ENCODE measurements around the gene MPIG6B.

Gene MPIG6B

DNA sequence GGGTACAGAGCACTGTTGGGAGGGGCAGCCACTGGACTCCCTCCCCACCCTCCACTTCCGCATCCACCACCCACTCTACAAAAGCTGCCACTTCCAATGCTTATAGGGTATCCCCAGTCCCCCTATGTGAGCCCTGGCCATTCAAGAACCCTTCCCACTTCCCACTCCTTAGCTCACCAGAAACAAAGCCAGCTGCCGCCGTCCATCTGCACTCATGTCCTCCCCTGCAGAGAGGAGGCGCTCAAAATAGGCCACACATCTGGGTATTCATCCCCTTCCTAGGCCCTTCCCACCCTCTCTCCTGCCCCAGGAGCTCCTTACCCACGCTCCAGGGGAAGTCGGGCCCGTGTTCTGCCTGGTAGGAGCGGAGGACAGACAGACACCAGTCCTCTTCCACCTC lies 35.9 kb upstream of the MPIG6B start (continued):
- no peak for TF ChIP-seq SNAI2 (CRISPR knock-in tag; IDR thresholded peaks at IDR 0.05)

DNA sequence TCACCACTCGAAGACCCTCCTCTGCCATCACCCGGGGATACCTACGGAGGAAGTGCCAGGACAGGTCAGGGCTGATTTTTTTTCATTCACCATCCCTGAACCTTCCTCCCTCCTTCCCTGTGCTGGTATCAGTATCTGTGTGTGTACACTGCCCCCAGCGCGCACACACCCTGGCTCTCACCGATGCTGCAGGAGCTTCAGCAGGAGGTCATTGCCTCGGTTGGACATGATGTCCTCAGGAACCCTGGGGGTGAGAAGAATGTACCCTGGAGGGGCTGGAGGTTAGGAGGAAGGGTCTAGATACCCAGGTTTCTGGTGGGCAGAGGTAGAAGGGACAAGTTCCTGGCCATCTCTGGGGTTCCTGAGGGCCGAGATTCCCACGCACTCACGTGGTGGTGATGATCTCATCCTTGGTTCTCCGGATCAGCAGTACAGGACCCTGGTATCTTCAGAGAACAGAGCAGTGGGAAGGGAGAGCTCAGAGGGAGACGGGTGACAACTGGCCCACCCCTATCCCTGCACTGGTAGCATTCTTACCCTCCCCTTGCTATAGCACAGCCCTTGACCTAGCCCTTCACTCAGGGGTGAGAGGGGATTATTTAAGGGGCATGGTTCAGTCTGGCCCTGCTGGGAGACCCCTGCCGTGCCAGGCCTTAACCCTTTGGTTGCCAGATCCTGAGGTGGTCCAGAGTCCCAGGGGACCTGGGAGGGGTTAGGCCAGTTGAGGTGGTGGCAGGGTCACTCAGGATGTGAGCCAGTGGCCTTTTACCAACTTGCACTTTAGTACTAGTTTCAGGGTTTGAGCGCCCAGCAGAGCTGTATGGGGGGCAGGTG lies 35.1 kb upstream of the MPIG6B start:
- TF ChIP-seq ISL1 (CRISPR knock-in tag; IDR thresholded peaks at IDR 0.05) (no peak), PPARA (CRISPR knock-in tag; IDR thresholded peaks at IDR 0.05; ENCODE audit: borderline replicate concordance) (no peak), TCF4 (CRISPR knock-in tag; IDR thresholded peaks at IDR 0.05; ENCODE audit: borderline replicate concordance) (no peak), ESRRG (CRISPR knock-in tag; IDR thresholded peaks at IDR 0.05) (no peak), ZC3H10 (CRISPR knock-in tag; IDR thresholded peaks at IDR 0.05) (no peak), ZNF70 (CRISPR knock-in tag; IDR thresholded peaks at IDR 0.05) (no peak), TOX (CRISPR knock-in tag; IDR thresholded peaks at IDR 0.05; ENCODE audit: borderline replicate concordance) (no peak), RARB (CRISPR knock-in tag; IDR thresholded peaks at IDR 0.05) (no peak), GLIS3 (CRISPR knock-in tag; IDR thresholded peaks at IDR 0.05) (no peak), ZFP3 (CRISPR knock-in tag; IDR thresholded peaks at IDR 0.05) (no peak), BACH2 (CRISPR knock-in tag; IDR thresholded peaks at IDR 0.05; ENCODE audit: borderline replicate concordance) (no peak), ZFP30 (CRISPR knock-in tag; IDR thresholded peaks at IDR 0.05) (no peak)
- TF ChIP-seq, protein P1, sequence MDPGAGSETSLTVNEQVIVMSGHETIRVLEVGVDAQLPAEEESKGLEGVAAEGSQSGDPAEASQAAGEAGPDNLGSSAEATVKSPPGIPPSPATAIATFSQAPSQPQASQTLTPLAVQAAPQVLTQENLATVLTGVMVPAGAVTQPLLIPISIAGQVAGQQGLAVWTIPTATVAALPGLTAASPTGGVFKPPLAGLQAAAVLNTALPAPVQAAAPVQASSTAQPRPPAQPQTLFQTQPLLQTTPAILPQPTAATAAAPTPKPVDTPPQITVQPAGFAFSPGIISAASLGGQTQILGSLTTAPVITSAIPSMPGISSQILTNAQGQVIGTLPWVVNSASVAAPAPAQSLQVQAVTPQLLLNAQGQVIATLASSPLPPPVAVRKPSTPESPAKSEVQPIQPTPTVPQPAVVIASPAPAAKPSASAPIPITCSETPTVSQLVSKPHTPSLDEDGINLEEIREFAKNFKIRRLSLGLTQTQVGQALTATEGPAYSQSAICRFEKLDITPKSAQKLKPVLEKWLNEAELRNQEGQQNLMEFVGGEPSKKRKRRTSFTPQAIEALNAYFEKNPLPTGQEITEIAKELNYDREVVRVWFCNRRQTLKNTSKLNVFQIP (CRISPR knock-in tag; IDR thresholded peaks at IDR 0.05; ENCODE audit: borderline replicate concordance, low read depth) = no peak
- TF ChIP-seq, protein P2, sequence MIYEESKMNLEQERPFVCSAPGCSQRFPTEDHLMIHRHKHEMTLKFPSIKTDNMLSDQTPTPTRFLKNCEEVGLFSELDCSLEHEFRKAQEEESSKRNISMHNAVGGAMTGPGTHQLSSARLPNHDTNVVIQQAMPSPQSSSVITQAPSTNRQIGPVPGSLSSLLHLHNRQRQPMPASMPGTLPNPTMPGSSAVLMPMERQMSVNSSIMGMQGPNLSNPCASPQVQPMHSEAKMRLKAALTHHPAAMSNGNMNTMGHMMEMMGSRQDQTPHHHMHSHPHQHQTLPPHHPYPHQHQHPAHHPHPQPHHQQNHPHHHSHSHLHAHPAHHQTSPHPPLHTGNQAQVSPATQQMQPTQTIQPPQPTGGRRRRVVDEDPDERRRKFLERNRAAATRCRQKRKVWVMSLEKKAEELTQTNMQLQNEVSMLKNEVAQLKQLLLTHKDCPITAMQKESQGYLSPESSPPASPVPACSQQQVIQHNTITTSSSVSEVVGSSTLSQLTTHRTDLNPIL (CRISPR knock-in tag; IDR thresholded peaks at IDR 0.05; ENCODE audit: low read depth) = no peak
- no peak for ATAC-seq

DNA sequence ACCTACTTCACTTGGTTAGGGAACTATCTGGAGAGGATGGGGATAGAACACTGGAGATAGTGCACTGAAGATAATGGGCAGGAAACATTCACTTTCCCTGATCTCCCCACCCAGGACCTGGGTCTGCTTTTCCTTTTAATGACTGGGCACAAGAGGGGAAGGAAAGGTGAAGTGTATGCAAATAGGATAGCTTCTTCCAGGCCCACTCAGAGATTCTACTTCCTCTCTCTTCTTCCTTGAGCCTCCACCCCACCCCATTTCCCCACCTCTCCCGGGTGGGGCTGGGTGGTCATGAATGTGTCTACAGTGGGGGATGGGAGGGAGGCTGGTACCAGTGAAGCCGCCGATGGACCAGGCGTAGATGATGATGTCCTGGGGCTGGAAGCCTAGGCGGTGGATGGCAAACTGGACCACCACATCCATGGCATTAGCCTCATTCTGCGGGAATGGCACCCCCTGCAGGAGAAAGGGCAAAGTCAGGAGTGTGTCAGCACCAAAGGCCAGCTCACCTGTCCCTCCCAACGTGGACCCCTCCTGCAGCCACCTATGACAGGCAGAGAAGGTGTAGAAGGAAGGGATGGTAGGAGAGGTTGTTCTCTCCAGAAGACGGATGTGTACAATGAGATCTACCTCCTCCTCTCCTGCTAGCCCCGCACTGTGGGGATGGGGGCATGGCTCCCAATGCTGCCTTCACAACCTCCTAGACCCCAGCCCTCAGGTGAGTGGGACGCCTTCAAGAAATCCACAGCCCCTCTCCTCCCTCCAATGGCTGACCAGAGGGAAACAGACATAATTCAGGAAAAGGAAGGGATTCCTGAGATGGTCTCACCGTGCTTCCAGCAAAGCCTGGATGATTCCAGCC lies 33.7 kb upstream of the MPIG6B start:
- ATAC-seq = peak; percentile 73
- no peak for TF ChIP-seq TCF4 (CRISPR knock-in tag; IDR thresholded peaks at IDR 0.05; ENCODE audit: borderline replicate concordance)
- TF ChIP-seq RARB (CRISPR knock-in tag; IDR thresholded peaks at IDR 0.05) = no peak
- TF ChIP-seq, protein P3, sequence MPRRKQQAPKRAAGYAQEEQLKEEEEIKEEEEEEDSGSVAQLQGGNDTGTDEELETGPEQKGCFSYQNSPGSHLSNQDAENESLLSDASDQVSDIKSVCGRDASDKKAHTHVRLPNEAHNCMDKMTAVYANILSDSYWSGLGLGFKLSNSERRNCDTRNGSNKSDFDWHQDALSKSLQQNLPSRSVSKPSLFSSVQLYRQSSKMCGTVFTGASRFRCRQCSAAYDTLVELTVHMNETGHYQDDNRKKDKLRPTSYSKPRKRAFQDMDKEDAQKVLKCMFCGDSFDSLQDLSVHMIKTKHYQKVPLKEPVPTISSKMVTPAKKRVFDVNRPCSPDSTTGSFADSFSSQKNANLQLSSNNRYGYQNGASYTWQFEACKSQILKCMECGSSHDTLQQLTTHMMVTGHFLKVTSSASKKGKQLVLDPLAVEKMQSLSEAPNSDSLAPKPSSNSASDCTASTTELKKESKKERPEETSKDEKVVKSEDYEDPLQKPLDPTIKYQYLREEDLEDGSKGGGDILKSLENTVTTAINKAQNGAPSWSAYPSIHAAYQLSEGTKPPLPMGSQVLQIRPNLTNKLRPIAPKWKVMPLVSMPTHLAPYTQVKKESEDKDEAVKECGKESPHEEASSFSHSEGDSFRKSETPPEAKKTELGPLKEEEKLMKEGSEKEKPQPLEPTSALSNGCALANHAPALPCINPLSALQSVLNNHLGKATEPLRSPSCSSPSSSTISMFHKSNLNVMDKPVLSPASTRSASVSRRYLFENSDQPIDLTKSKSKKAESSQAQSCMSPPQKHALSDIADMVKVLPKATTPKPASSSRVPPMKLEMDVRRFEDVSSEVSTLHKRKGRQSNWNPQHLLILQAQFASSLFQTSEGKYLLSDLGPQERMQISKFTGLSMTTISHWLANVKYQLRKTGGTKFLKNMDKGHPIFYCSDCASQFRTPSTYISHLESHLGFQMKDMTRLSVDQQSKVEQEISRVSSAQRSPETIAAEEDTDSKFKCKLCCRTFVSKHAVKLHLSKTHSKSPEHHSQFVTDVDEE (CRISPR knock-in tag; IDR thresholded peaks at IDR 0.05) = no peak
- no peak for TF ChIP-seq ZC3H10 (CRISPR knock-in tag; IDR thresholded peaks at IDR 0.05)
- no peak for TF ChIP-seq ZNF565 (CRISPR knock-in tag; conservative IDR thresholded peaks at IDR 0.05; ENCODE audit: low read depth)
- no peak for TF ChIP-seq SNAI2 (CRISPR knock-in tag; IDR thresholded peaks at IDR 0.05)
- TF ChIP-seq, protein P4, sequence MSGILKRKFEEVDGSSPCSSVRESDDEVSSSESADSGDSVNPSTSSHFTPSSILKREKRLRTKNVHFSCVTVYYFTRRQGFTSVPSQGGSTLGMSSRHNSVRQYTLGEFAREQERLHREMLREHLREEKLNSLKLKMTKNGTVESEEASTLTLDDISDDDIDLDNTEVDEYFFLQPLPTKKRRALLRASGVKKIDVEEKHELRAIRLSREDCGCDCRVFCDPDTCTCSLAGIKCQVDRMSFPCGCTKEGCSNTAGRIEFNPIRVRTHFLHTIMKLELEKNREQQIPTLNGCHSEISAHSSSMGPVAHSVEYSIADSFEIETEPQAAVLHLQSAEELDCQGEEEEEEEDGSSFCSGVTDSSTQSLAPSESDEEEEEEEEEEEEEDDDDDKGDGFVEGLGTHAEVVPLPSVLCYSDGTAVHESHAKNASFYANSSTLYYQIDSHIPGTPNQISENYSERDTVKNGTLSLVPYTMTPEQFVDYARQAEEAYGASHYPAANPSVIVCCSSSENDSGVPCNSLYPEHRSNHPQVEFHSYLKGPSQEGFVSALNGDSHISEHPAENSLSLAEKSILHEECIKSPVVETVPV (CRISPR knock-in tag; IDR thresholded peaks at IDR 0.05) = no peak
- TF ChIP-seq ZFP30 (CRISPR knock-in tag; IDR thresholded peaks at IDR 0.05) = no peak
- TF ChIP-seq ARNTL (CRISPR knock-in tag; IDR thresholded peaks at IDR 0.05; ENCODE audit: borderline replicate concordance, low read depth) = no peak
- no peak for TF ChIP-seq CSDC2 (CRISPR knock-in tag; IDR thresholded peaks at IDR 0.05)
- no peak for TF ChIP-seq TOX (CRISPR knock-in tag; IDR thresholded peaks at IDR 0.05; ENCODE audit: borderline replicate concordance)
- TF ChIP-seq BACH2 (CRISPR knock-in tag; IDR thresholded peaks at IDR 0.05; ENCODE audit: borderline replicate concordance) = no peak
- TF ChIP-seq ZFP3 (CRISPR knock-in tag; IDR thresholded peaks at IDR 0.05) = no peak
- TF ChIP-seq ZNF70 (CRISPR knock-in tag; IDR thresholded peaks at IDR 0.05) = no peak
- TF ChIP-seq, protein P2 (CRISPR knock-in tag; IDR thresholded peaks at IDR 0.05; ENCODE audit: low read depth) = no peak
- TF ChIP-seq ZNF8 (CRISPR knock-in tag; IDR thresholded peaks at IDR 0.05) = no peak
- no peak for TF ChIP-seq GLIS3 (CRISPR knock-in tag; IDR thresholded peaks at IDR 0.05)
- TF ChIP-seq ISL1 (CRISPR knock-in tag; IDR thresholded peaks at IDR 0.05) = no peak
